GM12878 (cell line): ENCODE data around the gene PBRM1.

Experiments used
- ASH2L ChIP-seq: fragments of 300-600, 200-600 bp; sonication (generic); IDR thresholded peaks from 2 replicates; pipeline ENCODE4 v1.6.1; 2017; ENCODE audit warnings: low read depth, mild to moderate bottlenecking, borderline replicate concordance
- CREB1 ChIP-seq: IDR thresholded peaks from 2 replicates; pipeline ENCODE4 v1.6.1; 2012; ENCODE audit warnings: low read depth, mild to moderate bottlenecking, inconsistent platforms
- DPF2 ChIP-seq: fragments of 450-650 bp; IDR thresholded peaks from 2 replicates; pipeline ENCODE4 v1.6.1; 2017; ENCODE audit warnings: mild to moderate bottlenecking
- HCFC1 ChIP-seq: fragments of 150-350 bp; IDR thresholded peaks from 2 replicates; pipeline ENCODE4 v1.6.1; 2014; ENCODE audit warnings: low read length
- KAT2A ChIP-seq: conservative IDR thresholded peaks from 2 replicates; pipeline ENCODE4 v1.6.1; 2011; ENCODE audit warnings: low read depth, low read length; ENCODE audit not compliant: control insufficient read depth
- MXI1 ChIP-seq: fragments of 150-350 bp; IDR thresholded peaks from 2 replicates; pipeline ENCODE4 v1.6.1; 2011; ENCODE audit warnings: low read depth, mild to moderate bottlenecking, inconsistent platforms, low read length, improper control_type of control experiment
- MYC ChIP-seq: IDR thresholded peaks from 2 replicates; pipeline ENCODE4 v1.6.1; 2011; ENCODE audit warnings: mild to moderate bottlenecking, low read length, moderate library complexity, inconsistent platforms; ENCODE audit not compliant: insufficient read depth, insufficient replicate concordance, insufficient read length, severe bottlenecking
- NR2C2 ChIP-seq: IDR thresholded peaks from 2 replicates; pipeline ENCODE4 v1.6.1; 2011; ENCODE audit warnings: borderline replicate concordance, low read depth; ENCODE audit not compliant: control insufficient read depth, insufficient read length
- PBX3 ChIP-seq: IDR thresholded peaks from 2 replicates; pipeline ENCODE4 v1.6.1; 2011; ENCODE audit warnings: mild to moderate bottlenecking, low read depth, low read length, moderate library complexity; ENCODE audit not compliant: insufficient replicate concordance
- POLR2A ChIP-seq: IDR thresholded peaks from 2 replicates; pipeline ENCODE4 v1.6.1; 2011; ENCODE audit warnings: low read depth, mild to moderate bottlenecking, low read length
- ZBTB33 ChIP-seq: fragments of 450-650 bp; IDR thresholded peaks from 2 replicates; pipeline ENCODE4 v1.6.1; 2017; ENCODE audit warnings: mild to moderate bottlenecking
- ZNF274 ChIP-seq: IDR thresholded peaks from one replicate; pipeline ENCODE4 v1.8.0; 2011; ENCODE audit not compliant: insufficient read length, insufficient read depth
- TF ChIP-seq, protein P1 (sequence below), 3 experiments: IDR thresholded peaks in 2 of 3; conservative IDR thresholded peaks in 1 of 3; 2 replicates each; pipeline ENCODE4 v1.5.1; 2011; ENCODE audit warnings: low read depth in 3 of 3, low read length in 3 of 3, mild to moderate bottlenecking in 3 of 3, control low read depth in 2 of 3, moderate library complexity in 2 of 3, inconsistent platforms in 1 of 3, mixed read lengths in 1 of 3; ENCODE audit not compliant: control insufficient read depth in 2 of 3, insufficient read depth in 1 of 3; ENCODE audit errors: extremely low read depth in 1 of 3

DNA sequence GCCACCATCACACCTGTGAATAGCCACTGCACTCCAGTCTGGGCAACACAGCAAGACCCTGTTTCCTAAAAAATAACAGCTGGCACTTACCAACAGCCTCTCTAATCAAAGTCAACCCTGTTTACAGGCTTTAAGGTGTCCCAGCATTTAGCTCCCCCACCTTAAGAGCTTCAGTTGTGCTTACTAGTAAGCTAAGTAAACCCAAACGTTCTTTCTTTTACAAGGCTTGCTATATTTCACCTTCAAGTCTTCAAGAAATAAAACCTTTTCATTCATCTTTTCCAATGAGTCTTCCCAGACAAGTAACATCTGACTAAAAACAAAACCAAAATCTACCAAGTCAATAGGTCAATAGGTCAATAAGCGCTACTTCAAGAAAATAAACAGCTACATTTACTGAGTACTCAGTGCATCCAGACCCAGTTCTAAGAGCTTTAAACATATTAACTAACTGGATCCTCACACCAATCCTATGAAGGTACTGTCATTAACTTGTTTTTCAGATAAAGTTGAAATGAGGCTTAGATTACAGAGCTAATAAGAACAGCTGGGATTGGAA is 62.4 kb downstream of the PBRM1 start:
- TF ChIP-seq, protein P1, sequence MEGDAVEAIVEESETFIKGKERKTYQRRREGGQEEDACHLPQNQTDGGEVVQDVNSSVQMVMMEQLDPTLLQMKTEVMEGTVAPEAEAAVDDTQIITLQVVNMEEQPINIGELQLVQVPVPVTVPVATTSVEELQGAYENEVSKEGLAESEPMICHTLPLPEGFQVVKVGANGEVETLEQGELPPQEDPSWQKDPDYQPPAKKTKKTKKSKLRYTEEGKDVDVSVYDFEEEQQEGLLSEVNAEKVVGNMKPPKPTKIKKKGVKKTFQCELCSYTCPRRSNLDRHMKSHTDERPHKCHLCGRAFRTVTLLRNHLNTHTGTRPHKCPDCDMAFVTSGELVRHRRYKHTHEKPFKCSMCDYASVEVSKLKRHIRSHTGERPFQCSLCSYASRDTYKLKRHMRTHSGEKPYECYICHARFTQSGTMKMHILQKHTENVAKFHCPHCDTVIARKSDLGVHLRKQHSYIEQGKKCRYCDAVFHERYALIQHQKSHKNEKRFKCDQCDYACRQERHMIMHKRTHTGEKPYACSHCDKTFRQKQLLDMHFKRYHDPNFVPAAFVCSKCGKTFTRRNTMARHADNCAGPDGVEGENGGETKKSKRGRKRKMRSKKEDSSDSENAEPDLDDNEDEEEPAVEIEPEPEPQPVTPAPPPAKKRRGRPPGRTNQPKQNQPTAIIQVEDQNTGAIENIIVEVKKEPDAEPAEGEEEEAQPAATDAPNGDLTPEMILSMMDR (IDR thresholded peaks at IDR 0.05 in 2 of 3, conservative IDR thresholded peaks at IDR 0.05 in 1 of 3; ENCODE audit: control insufficient read depth in 2 of 3, extremely low read depth in 1 of 3, insufficient read depth in 1 of 3, low read depth in 3 of 3, low read length in 3 of 3): no peak
- no peak for TF ChIP-seq HCFC1
- no peak for TF ChIP-seq MYC
- no peak for TF ChIP-seq MXI1
- TF ChIP-seq DPF2: no peak
- no peak for TF ChIP-seq ZBTB33
- no peak for TF ChIP-seq NR2C2
- no peak for TF ChIP-seq PBX3
- no peak for TF ChIP-seq CREB1
- TF ChIP-seq ASH2L: no peak
- no peak for TF ChIP-seq POLR2A
- no peak for TF ChIP-seq ZNF274
- no peak for TF ChIP-seq KAT2A
